GM12892 (cell line): Measurements from ENCODE around the gene MAB21L2.

Experiments
- POLR2A ChIP-seq: IDR thresholded peaks from 2 replicates; pipeline ENCODE4 v1.6.1; 2011; ENCODE audit warnings: low read depth, low read length, control low read depth
- POLR2AphosphoS5 ChIP-seq: IDR thresholded peaks from 2 replicates; pipeline ENCODE4 v1.6.1; 2011; ENCODE audit warnings: low read depth, low read length, control low read depth
- TAF1 ChIP-seq: IDR thresholded peaks from 2 replicates; pipeline ENCODE4 v1.6.1; 2011; ENCODE audit warnings: low read depth, mild to moderate bottlenecking, control low read depth, low read length, borderline replicate concordance

- TF ChIP-seq POLR2AphosphoS5 (no peak), POLR2A (no peak), TAF1 (no peak)
Observed at GRCh38 chr4:150581056-150581605, 820 bp upstream of the MAB21L2 start.
